HEK293 (cell line): ENCODE data around the gene COX19.

Experiments used
- KLF7 ChIP-seq: fragments of 450-650 bp; formaldehyde crosslinking; IDR thresholded peaks from 2 replicates; pipeline ENCODE4 v1.5.1; 2016; ENCODE audit warnings: missing biosample characterization, missing genetic modification characterization, borderline replicate concordance
- TRIM28 ChIP-seq: IDR thresholded peaks from 2 replicates; pipeline ENCODE4 v1.6.1; 2011; ENCODE audit warnings: low read length, control low read depth, borderline replicate concordance
- YY1 ChIP-seq: fragments of 450-650 bp; formaldehyde crosslinking; IDR thresholded peaks from 2 replicates; pipeline ENCODE4 v1.5.1; 2018; ENCODE audit warnings: missing biosample characterization, missing genetic modification characterization
- ZNF292 ChIP-seq: fragments of 450-650 bp; formaldehyde crosslinking; IDR thresholded peaks from 2 replicates; pipeline ENCODE4 v1.5.1; 2016; ENCODE audit warnings: low read depth, missing biosample characterization, missing genetic modification characterization, borderline replicate concordance
- ZNF529 ChIP-seq: fragments of 450-650 bp; formaldehyde crosslinking; IDR thresholded peaks from 2 replicates; pipeline ENCODE4 v1.5.1; 2017; ENCODE audit warnings: missing genetic modification characterization, missing biosample characterization; ENCODE audit not compliant: insufficient replicate concordance
- TF ChIP-seq, protein P1 (sequence below): fragments of 450-650 bp; formaldehyde crosslinking; IDR thresholded peaks from 2 replicates; pipeline ENCODE4 v1.5.1; 2017; ENCODE audit warnings: missing biosample characterization, missing genetic modification characterization
- TF ChIP-seq, protein P2 (sequence below): fragments of 450-650 bp; formaldehyde crosslinking; IDR thresholded peaks from 2 replicates; pipeline ENCODE4 v1.5.1; 2016; ENCODE audit warnings: missing biosample characterization, missing genetic modification characterization
- TF ChIP-seq, protein P3 (sequence below): fragments of 450-650 bp; formaldehyde crosslinking; IDR thresholded peaks from 2 replicates; pipeline ENCODE4 v1.5.1; 2016; ENCODE audit warnings: missing biosample characterization, missing genetic modification characterization

DNA sequence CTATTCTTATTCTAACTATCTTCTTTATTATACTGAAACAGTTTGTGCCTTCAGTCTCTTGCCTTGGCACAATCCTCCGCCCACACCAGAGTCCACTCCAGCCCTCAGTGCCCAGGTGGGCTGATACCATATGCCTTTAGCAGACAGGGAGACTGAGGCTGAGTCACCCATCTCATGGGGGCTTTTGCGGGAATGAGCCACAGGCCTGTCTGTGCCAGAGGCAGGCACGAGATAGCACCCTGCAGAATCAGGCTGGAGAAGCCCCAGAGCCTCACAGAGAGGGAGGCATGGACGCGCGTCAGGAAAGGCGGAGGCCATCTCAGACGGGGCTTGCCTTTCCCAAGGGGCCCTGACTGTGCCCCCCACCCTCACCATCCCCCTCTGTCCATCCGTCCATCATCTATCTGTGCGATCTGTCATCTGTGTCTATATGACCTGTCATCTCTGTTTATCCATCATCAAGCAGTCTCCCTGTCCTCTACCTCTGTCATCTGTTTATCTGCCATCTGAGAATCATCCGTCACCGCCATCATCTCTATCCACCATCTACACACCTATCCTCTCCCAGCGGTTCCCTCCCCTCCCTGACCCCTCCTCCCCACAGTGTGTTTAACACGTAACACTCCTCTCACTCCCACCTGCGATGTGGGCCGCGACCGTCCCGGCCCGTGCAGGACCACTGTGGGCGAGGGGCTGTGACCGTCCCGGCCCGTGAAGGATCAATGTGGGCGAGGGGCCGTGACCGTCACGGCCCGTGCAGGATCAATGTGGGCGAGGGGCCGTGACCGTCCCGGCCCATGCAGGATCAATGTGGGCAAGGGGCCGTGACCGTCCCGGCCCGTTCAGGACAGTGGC lies 13.6 kb downstream of the COX19 start:
- TF ChIP-seq KLF7 (no peak), ZNF529 (tag by site-specific recombination) (no peak), YY1 (tag by site-specific recombination) (no peak), TRIM28 (no peak), ZNF292 (tag by site-specific recombination) (no peak)
- TF ChIP-seq, protein P1, sequence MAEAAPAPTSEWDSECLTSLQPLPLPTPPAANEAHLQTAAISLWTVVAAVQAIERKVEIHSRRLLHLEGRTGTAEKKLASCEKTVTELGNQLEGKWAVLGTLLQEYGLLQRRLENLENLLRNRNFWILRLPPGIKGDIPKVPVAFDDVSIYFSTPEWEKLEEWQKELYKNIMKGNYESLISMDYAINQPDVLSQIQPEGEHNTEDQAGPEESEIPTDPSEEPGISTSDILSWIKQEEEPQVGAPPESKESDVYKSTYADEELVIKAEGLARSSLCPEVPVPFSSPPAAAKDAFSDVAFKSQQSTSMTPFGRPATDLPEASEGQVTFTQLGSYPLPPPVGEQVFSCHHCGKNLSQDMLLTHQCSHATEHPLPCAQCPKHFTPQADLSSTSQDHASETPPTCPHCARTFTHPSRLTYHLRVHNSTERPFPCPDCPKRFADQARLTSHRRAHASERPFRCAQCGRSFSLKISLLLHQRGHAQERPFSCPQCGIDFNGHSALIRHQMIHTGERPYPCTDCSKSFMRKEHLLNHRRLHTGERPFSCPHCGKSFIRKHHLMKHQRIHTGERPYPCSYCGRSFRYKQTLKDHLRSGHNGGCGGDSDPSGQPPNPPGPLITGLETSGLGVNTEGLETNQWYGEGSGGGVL (tag by site-specific recombination) = no peak
- TF ChIP-seq, protein P2, sequence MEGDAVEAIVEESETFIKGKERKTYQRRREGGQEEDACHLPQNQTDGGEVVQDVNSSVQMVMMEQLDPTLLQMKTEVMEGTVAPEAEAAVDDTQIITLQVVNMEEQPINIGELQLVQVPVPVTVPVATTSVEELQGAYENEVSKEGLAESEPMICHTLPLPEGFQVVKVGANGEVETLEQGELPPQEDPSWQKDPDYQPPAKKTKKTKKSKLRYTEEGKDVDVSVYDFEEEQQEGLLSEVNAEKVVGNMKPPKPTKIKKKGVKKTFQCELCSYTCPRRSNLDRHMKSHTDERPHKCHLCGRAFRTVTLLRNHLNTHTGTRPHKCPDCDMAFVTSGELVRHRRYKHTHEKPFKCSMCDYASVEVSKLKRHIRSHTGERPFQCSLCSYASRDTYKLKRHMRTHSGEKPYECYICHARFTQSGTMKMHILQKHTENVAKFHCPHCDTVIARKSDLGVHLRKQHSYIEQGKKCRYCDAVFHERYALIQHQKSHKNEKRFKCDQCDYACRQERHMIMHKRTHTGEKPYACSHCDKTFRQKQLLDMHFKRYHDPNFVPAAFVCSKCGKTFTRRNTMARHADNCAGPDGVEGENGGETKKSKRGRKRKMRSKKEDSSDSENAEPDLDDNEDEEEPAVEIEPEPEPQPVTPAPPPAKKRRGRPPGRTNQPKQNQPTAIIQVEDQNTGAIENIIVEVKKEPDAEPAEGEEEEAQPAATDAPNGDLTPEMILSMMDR = no peak
- TF ChIP-seq, protein P3, sequence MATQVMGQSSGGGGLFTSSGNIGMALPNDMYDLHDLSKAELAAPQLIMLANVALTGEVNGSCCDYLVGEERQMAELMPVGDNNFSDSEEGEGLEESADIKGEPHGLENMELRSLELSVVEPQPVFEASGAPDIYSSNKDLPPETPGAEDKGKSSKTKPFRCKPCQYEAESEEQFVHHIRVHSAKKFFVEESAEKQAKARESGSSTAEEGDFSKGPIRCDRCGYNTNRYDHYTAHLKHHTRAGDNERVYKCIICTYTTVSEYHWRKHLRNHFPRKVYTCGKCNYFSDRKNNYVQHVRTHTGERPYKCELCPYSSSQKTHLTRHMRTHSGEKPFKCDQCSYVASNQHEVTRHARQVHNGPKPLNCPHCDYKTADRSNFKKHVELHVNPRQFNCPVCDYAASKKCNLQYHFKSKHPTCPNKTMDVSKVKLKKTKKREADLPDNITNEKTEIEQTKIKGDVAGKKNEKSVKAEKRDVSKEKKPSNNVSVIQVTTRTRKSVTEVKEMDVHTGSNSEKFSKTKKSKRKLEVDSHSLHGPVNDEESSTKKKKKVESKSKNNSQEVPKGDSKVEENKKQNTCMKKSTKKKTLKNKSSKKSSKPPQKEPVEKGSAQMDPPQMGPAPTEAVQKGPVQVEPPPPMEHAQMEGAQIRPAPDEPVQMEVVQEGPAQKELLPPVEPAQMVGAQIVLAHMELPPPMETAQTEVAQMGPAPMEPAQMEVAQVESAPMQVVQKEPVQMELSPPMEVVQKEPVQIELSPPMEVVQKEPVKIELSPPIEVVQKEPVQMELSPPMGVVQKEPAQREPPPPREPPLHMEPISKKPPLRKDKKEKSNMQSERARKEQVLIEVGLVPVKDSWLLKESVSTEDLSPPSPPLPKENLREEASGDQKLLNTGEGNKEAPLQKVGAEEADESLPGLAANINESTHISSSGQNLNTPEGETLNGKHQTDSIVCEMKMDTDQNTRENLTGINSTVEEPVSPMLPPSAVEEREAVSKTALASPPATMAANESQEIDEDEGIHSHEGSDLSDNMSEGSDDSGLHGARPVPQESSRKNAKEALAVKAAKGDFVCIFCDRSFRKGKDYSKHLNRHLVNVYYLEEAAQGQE (tag by site-specific recombination) = no peak
